ENCODE measurements around the gene GSG1L2. TPM values are rescaled to one million over a fixed set of nuclear protein-coding genes. Genes with fewer than 3 reads are reported as not detected.

GSG1L2 gene
- not detected for total RNA-seq
- polyA plus RNA-seq = not detected

GRCh38 chr17:9821921-9822320 is at the start of gene GSG1L2:
TSS of gene GSG1L2 (minus strand) at chr17:9822079. CDS start at chr17:9822071, 8 bp downstream.
- Histone ChIP-seq H3K9me3 (no peaks in the 10 kb centered on the region), H3K27me3 (no peaks in the 10 kb centered on the region), H3K36me3 (no peaks in the 10 kb centered on the region), H3K4me1 (peaks cover 0 to 14% (median 8%) of the 10 kb centered on the region in 4 donors), H3K4me3 (no peak within 1 kb of the TSS), H3K27ac (no peak within 1 kb of the TSS)
- no peak for TF ChIP-seq POLR2A (IDR thresholded peaks at IDR 0.05)
- TF ChIP-seq POLR2AphosphoS5 (IDR thresholded peaks at IDR 0.05) = no peak
- no peak for TF ChIP-seq CTCF (IDR thresholded peaks at IDR 0.05)
- TF ChIP-seq EP300 (IDR thresholded peaks at IDR 0.05) = no peak
- intact Hi-C loops (cut with DNase I) = no loop called here
- no peak for DNase-seq
- WGBS, 2 donors = 62 to 66% methylated on average over 15 of the region's 15 CpGs

GRCh38 chr17:9868552-9868951 is 46.7 kb upstream of the GSG1L2 start:
- no peak overlapping the region for H3K27ac ChIP-seq
- H3K27me3 ChIP-seq = no peaks in the 10 kb centered on the region
- H3K36me3 ChIP-seq = peaks cover 0 to 7% (median 0%) of the 10 kb centered on the region in 4 donors
- H3K9me3 ChIP-seq = no peaks in the 10 kb centered on the region
- no peak for DNase-seq
- 75 to 77% methylated on average over 3 of the region's 3 CpGs for WGBS, 2 donors
- H3K4me3 ChIP-seq = no peak overlapping the region
- no peaks in the 10 kb centered on the region for H3K4me1 ChIP-seq
- intact Hi-C loops (cut with DNase I) = no loop called here
- no peak for TF ChIP-seq CTCF (IDR thresholded peaks at IDR 0.05)
- no peak for TF ChIP-seq POLR2A (IDR thresholded peaks at IDR 0.05)
- TF ChIP-seq EP300 (IDR thresholded peaks at IDR 0.05) = no peak
- no peak for TF ChIP-seq POLR2AphosphoS5 (IDR thresholded peaks at IDR 0.05)

GRCh38 chr17:9865586-9865985 is 43.7 kb upstream of the GSG1L2 start:
- WGBS, 2 donors = 29 to 52% methylated on average over 1 of the region's 1 CpG
- no peaks in the 10 kb centered on the region for H3K27me3 ChIP-seq
- intact Hi-C loops (cut with DNase I) = no loop called here
- TF ChIP-seq POLR2A (IDR thresholded peaks at IDR 0.05) (no peak), POLR2AphosphoS5 (IDR thresholded peaks at IDR 0.05) (no peak), CTCF (IDR thresholded peaks at IDR 0.05) (no peak), EP300 (IDR thresholded peaks at IDR 0.05) (no peak)
- no peak for DNase-seq
- H3K27ac ChIP-seq = no peak overlapping the region
- H3K36me3 ChIP-seq = peaks cover 0 to 7% (median 0%) of the 10 kb centered on the region in 4 donors
- no peaks in the 10 kb centered on the region for H3K4me1 ChIP-seq
- H3K4me3 ChIP-seq = no peak overlapping the region
- no peaks in the 10 kb centered on the region for H3K9me3 ChIP-seq

DNA sequence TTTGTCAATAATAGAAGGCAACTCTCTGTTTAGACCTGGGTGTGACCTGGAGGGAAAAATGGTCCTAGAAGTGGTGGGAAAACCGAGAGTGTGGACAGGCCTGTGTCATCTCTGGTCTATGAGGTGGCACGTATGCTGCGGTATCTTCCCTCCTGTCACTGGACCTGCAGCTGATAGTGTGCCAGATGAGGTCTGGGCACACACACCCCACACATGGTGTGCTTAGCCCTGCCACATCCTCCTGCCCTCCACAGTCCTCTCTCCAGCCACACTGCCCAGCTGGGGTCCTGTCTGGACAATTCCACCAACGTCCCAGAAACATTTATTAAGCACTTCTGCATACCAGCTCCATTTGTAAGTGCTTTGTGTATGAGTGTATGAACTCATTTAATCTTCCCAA is 41.1 kb upstream of the GSG1L2 start:
- no peak overlapping the region for H3K27ac ChIP-seq

More for the DNA sequence above, 41.1 kb upstream of the GSG1L2 start:
- H3K9me3 ChIP-seq = peaks cover 0 to 2% (median 0%) of the 10 kb centered on the region in 4 donors
- DNase-seq = no peak
- TF ChIP-seq EP300 (IDR thresholded peaks at IDR 0.05) = no peak
- no peak for TF ChIP-seq POLR2A (IDR thresholded peaks at IDR 0.05)
- TF ChIP-seq CTCF (IDR thresholded peaks at IDR 0.05) = no peak
- no peak for TF ChIP-seq POLR2AphosphoS5 (IDR thresholded peaks at IDR 0.05)
- no peaks in the 10 kb centered on the region for H3K4me1 ChIP-seq
- peaks cover 0 to 7% (median 0%) of the 10 kb centered on the region in 4 donors for H3K36me3 ChIP-seq
- no peaks in the 10 kb centered on the region for H3K27me3 ChIP-seq
- intact Hi-C loops (cut with DNase I) = no loop called here
- 58 to 68% methylated on average over 4 of the region's 4 CpGs for WGBS, 2 donors
- no peak overlapping the region for H3K4me3 ChIP-seq

All from sigmoid colon (tissue), 7 donors.